ENCODE measurements around the gene PBX4. TPM values are rescaled to one million over a fixed set of nuclear protein-coding genes. Genes with fewer than 3 reads are reported as not detected.

The PBX4 gene
- total RNA-seq, 4 donors from 2014 or later, result 22.5 to 62.4 (median 38.4) TPM

DNA sequence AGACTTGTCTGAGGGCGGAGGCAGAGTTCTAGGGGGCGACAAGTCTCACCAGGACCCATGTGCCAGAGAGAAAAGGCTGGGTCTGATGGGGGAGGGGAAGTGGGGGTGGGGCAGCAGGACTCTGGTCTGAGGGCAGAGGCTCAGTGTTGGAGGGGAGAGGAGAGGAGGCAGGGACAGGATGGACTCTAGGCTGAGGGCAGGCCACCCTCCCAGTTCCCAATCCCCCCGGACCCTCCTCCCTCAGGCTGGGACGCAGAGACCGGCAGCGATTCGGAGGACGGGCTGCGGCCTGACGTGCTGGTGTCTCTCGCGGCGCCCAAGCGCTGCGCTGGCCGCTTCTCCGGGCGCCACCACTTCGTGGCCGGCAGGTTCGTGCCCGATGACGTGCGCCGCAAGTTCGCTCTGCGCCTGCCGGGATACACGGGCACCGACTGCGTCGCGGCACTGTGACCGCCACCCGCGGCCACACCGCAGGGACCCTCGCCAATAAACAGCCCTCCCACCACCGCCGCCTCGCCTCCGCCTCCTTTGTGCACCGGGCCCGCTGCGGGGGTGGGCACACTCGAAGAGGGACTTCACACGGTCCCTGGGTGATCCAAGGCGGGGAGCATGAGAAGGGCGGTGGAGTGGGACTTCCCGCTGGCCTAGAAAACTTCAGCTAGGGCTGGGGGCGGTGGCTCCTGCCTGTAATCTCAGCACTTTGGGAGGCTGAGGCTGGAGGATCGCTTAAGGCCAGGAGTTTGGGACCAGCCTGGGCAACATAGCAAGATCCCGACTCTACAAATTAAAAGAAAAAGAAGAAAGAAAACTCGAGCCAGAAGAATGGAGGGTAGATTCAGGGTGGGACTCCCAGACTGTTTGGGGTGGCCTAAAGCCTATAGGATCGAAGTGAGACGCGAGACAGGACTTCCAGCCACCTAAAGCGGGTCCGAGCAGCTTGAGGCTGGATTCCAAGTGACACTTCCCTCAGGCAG lies 81.1 kb downstream of the PBX4 start:
- peak; percentile 38 to 45 for DNase-seq
- TF ChIP-seq, protein P1, sequence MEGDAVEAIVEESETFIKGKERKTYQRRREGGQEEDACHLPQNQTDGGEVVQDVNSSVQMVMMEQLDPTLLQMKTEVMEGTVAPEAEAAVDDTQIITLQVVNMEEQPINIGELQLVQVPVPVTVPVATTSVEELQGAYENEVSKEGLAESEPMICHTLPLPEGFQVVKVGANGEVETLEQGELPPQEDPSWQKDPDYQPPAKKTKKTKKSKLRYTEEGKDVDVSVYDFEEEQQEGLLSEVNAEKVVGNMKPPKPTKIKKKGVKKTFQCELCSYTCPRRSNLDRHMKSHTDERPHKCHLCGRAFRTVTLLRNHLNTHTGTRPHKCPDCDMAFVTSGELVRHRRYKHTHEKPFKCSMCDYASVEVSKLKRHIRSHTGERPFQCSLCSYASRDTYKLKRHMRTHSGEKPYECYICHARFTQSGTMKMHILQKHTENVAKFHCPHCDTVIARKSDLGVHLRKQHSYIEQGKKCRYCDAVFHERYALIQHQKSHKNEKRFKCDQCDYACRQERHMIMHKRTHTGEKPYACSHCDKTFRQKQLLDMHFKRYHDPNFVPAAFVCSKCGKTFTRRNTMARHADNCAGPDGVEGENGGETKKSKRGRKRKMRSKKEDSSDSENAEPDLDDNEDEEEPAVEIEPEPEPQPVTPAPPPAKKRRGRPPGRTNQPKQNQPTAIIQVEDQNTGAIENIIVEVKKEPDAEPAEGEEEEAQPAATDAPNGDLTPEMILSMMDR (IDR thresholded peaks at IDR 0.05), result no peak
- TF ChIP-seq POLR2A (IDR thresholded peaks at IDR 0.05), result no peak
- no peak overlapping the region for H3K27ac ChIP-seq
- H3K9me3 ChIP-seq, result no peaks in the 10 kb centered on the region
- H3K4me3 ChIP-seq (replicated peaks in 1 of 3), result peak overlapping the region in 1 of 3 donors; percentile 34
- H3K27me3 ChIP-seq, result no peaks in the 10 kb centered on the region
- 36 to 55% methylated on average over 16 to 27 of the region's 59 CpGs for WGBS, 2 donors
- H3K36me3 ChIP-seq, result no peaks in the 10 kb centered on the region
- peaks cover 25 to 29% of the 10 kb centered on the region in 2 donors for H3K4me1 ChIP-seq
- intact Hi-C loops (cut with DNase I), result no loop called here

DNA sequence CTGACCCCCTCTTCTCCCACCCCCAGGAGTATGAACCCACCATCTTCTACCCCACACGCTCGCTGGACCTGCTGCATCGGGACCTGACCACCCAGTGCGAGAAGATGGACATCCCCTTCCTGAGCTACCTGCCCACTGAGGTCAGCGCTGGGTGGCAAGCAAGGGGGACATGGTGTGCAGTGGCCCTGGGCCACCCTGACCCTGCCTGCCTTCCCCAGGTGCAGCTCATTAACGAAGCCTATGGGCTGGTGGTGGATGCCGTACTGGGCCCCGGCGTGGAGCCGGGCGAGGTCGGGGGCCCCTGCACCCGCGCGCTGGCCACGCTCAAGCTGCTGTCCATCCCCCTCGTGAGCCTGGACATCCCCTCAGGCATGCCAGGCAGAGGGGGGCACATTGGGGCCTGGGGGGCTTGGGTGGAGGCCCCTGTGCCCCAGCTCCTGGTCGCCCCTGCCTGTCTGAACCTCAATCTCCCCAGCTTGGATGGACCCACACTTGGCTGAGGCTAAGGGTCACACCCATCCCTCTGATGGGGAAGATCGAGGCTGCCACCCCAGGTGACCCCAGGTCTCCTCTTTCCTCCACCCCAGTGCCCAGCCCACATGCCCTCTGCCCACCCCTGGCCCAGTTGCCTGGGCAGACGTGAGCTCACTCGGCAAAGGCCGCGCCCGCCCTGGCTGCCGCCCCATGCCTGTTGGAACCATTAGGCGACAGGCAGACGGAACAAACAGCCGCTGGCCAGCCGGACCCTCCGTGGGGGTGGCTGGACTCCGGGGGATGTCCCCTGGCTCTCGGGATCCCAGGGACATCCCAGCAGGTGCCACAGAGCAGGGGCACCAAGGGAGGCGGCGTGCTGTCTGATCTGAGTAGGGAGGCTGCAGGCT lies 82.9 kb downstream of the PBX4 start:
- 87 to 97% methylated on average over 13 to 19 of the region's 34 CpGs for WGBS, 2 donors
- Histone ChIP-seq H3K9me3 (no peaks in the 10 kb centered on the region), H3K27me3 (no peaks in the 10 kb centered on the region), H3K4me1 (peaks cover 18 to 26% of the 10 kb centered on the region in 2 donors), H3K4me3 (replicated peaks in 1 of 3) (no peak overlapping the region), H3K27ac (no peak overlapping the region), H3K36me3 (no peaks in the 10 kb centered on the region)
- DNase-seq, result no peak
- TF ChIP-seq, protein P1 (IDR thresholded peaks at IDR 0.05), result no peak
- no peak for TF ChIP-seq POLR2A (IDR thresholded peaks at IDR 0.05)
- intact Hi-C loops (cut with DNase I), result loop anchor here (2.0 kb wide), 1 partner anchor 107 kb away; the partner anchor contains the start of gene GMIP

DNA sequence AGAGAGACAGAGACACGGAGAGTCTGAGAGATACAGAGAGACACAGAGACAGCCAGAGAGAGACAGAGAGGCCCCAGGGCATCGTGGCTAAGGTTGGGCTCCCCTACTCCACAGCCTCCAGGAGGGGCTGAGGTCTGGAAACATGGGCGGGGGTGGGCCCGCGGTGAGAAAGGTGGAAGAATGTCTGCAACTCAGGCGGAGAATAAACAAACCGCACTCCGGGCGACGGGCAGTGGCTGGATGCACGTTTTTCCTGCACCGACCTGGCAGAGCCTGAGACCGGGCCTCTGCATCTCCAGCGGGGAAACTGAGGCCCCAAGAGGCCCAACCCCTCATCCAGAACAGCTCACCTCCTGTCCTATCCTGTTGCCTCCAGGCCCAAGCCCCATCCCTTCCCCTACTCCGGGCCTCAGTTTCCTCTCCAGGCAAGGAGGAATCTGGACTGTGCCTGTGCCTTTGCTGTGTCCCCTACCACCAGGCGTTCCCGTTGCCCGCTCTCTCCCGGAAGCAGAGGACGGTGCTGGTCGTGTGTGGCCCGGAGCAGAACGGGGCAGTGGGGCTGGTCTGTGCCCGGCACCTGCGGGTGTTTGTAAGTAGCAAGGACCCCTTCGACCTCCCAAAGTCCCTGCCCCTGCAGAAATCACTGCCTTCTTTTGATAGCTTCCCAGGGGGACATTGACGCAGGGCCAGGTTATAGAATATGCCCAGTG lies 83.8 kb downstream of the PBX4 start:
- Histone ChIP-seq H3K9me3 (no peaks in the 10 kb centered on the region), H3K4me3 (replicated peaks in 1 of 3) (no peak overlapping the region), H3K4me1 (peaks cover 14 to 20% of the 10 kb centered on the region in 2 donors), H3K27ac (no peak overlapping the region), H3K36me3 (no peaks in the 10 kb centered on the region), H3K27me3 (no peaks in the 10 kb centered on the region)
- 62 to 70% methylated on average over 25 to 27 of the region's 27 CpGs for WGBS, 2 donors
- no peak for TF ChIP-seq POLR2A (IDR thresholded peaks at IDR 0.05)
- TF ChIP-seq, protein P1 (IDR thresholded peaks at IDR 0.05), result no peak
- intact Hi-C loops (cut with DNase I), result loop anchor here (2.0 kb wide), 1 partner anchor 108 kb away; the partner anchor contains the start of gene GMIP
- no peak for DNase-seq

DNA sequence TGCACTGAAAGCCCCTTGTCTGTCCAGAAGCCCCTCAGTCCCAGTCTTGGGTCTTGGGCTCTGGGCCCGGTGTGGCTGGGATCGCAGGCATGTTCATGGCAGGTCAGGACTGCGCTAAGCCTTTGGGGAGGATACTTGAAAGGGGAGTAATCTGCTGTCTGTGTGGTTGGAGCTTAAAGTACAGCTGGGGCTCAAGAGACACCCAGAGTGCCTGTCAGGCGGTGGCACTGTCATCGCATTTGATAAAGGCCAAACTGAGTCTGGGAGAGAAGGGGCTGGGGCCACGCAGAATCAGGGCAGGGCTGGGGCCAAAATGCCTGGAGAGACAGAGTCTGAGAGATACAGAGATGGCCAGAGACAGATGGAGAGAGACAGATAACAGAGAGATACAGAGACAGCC lies 84.6 kb downstream of the PBX4 start:
- Histone ChIP-seq H3K9me3 (no peaks in the 10 kb centered on the region), H3K4me3 (replicated peaks in 1 of 3) (no peak overlapping the region), H3K27ac (no peak overlapping the region), H3K36me3 (no peaks in the 10 kb centered on the region), H3K27me3 (no peaks in the 10 kb centered on the region), H3K4me1 (peaks cover 12 to 18% of the 10 kb centered on the region in 2 donors)
- 86 to 90% methylated on average over 6 of the region's 6 CpGs for WGBS, 2 donors
- TF ChIP-seq POLR2A (IDR thresholded peaks at IDR 0.05), result no peak
- TF ChIP-seq, protein P1 (IDR thresholded peaks at IDR 0.05), result no peak
- intact Hi-C loops (cut with DNase I), result loop anchor here (2.0 kb wide), 1 partner anchor 109 kb away; the partner anchor contains the start of gene GMIP
- no peak for DNase-seq
